CD4-positive, CD25-positive, alpha-beta regulatory T cell (primary cell): ENCODE measurements around the gene ORC1. TPM values are rescaled to one million over a fixed set of nuclear protein-coding genes. Genes with fewer than 3 reads are reported as not detected.
"Not testable (repeated sequence)": the region's sequence is repeated elsewhere in the genome, so short reads cannot be mapped to it uniquely, and the experiment has no call there.

ENCODE experiments used
- ATAC-seq, 2 donors: fragments of 150-1000 bp; cut with Tn5 transposase; one replicate each; pipeline ENCODE4 v1.10.0; 2021; ENCODE audit warnings: low read depth in 2 of 2, moderate number of reproducible peaks in 2 of 2, moderate library complexity in 1 of 2
- DNase-seq, 3 donors: peaks; one replicate each; pipeline versions ENCODE4 v3.0.0 to v3.0.0-alpha.2; 2012 to 2022; ENCODE audit warnings: mixed read lengths in 1 of 3
- H3K27ac ChIP-seq: one replicate; pipeline ENCODE4 v1.7.0; 2013; ENCODE audit warnings: mild to moderate bottlenecking, low read length; ENCODE audit not compliant: insufficient read depth, poor library complexity, severe bottlenecking
- H3K27me3 ChIP-seq: one replicate; pipeline ENCODE4 v1.7.0; 2013; ENCODE audit warnings: low read length; ENCODE audit not compliant: control insufficient read depth, insufficient read depth
- H3K36me3 ChIP-seq: one replicate; pipeline ENCODE4 v1.7.0; 2013; ENCODE audit warnings: mild to moderate bottlenecking, low read length, moderate library complexity; ENCODE audit not compliant: control insufficient read depth, insufficient read depth
- H3K4me1 ChIP-seq: 2 replicates; pipeline ENCODE4 v1.7.0; 2013; ENCODE audit warnings: mild to moderate bottlenecking, low read length; ENCODE audit not compliant: insufficient read depth, control insufficient read depth, poor library complexity, severe bottlenecking
- H3K4me3 ChIP-seq: one replicate; pipeline ENCODE4 v1.7.0; 2013; ENCODE audit warnings: low read depth, mild to moderate bottlenecking, low read length, moderate library complexity
- H3K9me3 ChIP-seq, 2 experiments: 1 replicate in 1 of 2; 2 replicates in 1 of 2; pipeline ENCODE4 v1.7.0; 2013; ENCODE audit warnings: low read length in 2 of 2, mild to moderate bottlenecking in 1 of 2, moderate library complexity in 1 of 2; ENCODE audit not compliant: control insufficient read depth in 2 of 2
- H3K27ac Mint-ChIP-seq, 3 donors: one replicate each; pipeline ENCODE4 v1.8.0; 2020 to 2022; ENCODE audit warnings: mild to moderate bottlenecking in 3 of 3, mixed read lengths in 3 of 3, moderate library complexity in 2 of 3
- H3K27me3 Mint-ChIP-seq: one replicate; pipeline ENCODE4 v1.8.0; 2022; ENCODE audit warnings: mild to moderate bottlenecking, mixed read lengths
- H3K36me3 Mint-ChIP-seq: one replicate; pipeline ENCODE4 v1.8.0; 2020; ENCODE audit warnings: mixed read lengths
- H3K4me1 Mint-ChIP-seq, 4 donors: one replicate each; pipeline ENCODE4 v1.8.0; 2020 to 2022; ENCODE audit warnings: mixed read lengths in 4 of 4, mild to moderate bottlenecking in 1 of 4
- H3K4me3 Mint-ChIP-seq, 4 donors: one replicate each; pipeline ENCODE4 v1.8.0; 2020 to 2022; ENCODE audit warnings: mild to moderate bottlenecking in 4 of 4, mixed read lengths in 4 of 4, moderate library complexity in 3 of 4
- H3K9me3 Mint-ChIP-seq, 7 donors: one replicate each; pipeline ENCODE4 v1.8.0; 2020 to 2022; ENCODE audit warnings: mixed read lengths in 7 of 7, mild to moderate bottlenecking in 3 of 7, moderate library complexity in 2 of 7
- polyA plus RNA-seq, 4 donors: library from polyadenylated mRNA; unstranded; fragments of 300-500 nt; fragmentation: Illumina TruSeq; gene quantifications; one replicate each; pipeline ENCODE4 v1.2.3, GENCODE V29; 2021
- total RNA-seq: library from RNA; stranded (reverse); gene quantifications from one replicate; pipeline ENCODE4 v1.2.3, GENCODE V29; 2022

ORC1 gene
- total and polyA plus RNA-seq, 5 donors from 2014 or later, result 0.32 to 3.0 (median 1.8) TPM

- peaks cover 7% of the 10 kb centered on the region for H3K36me3 ChIP-seq
- no peaks in the 10 kb centered on the region for H3K4me1 Mint-ChIP-seq
These were observed 17.8 kb downstream of the ORC1 start for GRCh38 chr1:52386458-52386857.

GRCh38 chr1:52385376-52385775, 18.8 kb downstream of the ORC1 start:
- Histone ChIP-seq H3K27me3 (no peaks in the 10 kb centered on the region), H3K27ac (no peak overlapping the region), H3K36me3 (peaks cover 7% of the 10 kb centered on the region), H3K9me3 (no peaks in the 10 kb centered on the region), H3K4me3 (no peak overlapping the region), H3K4me1 (no peaks in the 10 kb centered on the region)
- H3K4me1 Mint-ChIP-seq, result no peaks in the 10 kb centered on the region
- H3K4me3 Mint-ChIP-seq, result no peak overlapping the region
- no peak overlapping the region for H3K27ac Mint-ChIP-seq
- no peaks in the 10 kb centered on the region for H3K27me3 Mint-ChIP-seq
- no peaks in the 10 kb centered on the region for H3K9me3 Mint-ChIP-seq
- ATAC-seq (no peak), DNase-seq (no peak)
- peaks cover 11% of the 10 kb centered on the region for H3K36me3 Mint-ChIP-seq

More at GRCh38 chr1:52386458-52386857, 17.8 kb downstream of the ORC1 start:
- Histone ChIP-seq H3K4me1 (no peaks in the 10 kb centered on the region), H3K9me3 (no peaks in the 10 kb centered on the region), H3K27ac (no peak overlapping the region), H3K27me3 (no peaks in the 10 kb centered on the region), H3K4me3 (no peak overlapping the region)
- ATAC-seq, result no peak
- no peak for DNase-seq
- no peak overlapping the region for H3K4me3 Mint-ChIP-seq
- H3K27me3 Mint-ChIP-seq, result no peaks in the 10 kb centered on the region
- H3K27ac Mint-ChIP-seq, result no peak overlapping the region
- peaks cover 11% of the 10 kb centered on the region for H3K36me3 Mint-ChIP-seq
- no peaks in the 10 kb centered on the region for H3K9me3 Mint-ChIP-seq

- peaks cover 22% of the 10 kb centered on the region for H3K4me1 ChIP-seq
- not testable (repeated sequence) for H3K4me3 ChIP-seq, H3K36me3 Mint-ChIP-seq, H3K36me3 ChIP-seq, DNase-seq, H3K27ac ChIP-seq, H3K9me3 Mint-ChIP-seq, H3K27me3 ChIP-seq, H3K9me3 ChIP-seq, H3K27me3 Mint-ChIP-seq, H3K27ac Mint-ChIP-seq, ATAC-seq
- peaks cover 9 to 33% (median 18%) of the 10 kb centered on the region in 4 donors for H3K4me1 Mint-ChIP-seq
- peak overlapping the region in 2 of 4 donors; percentile 68 to 85 for H3K4me3 Mint-ChIP-seq
These were observed 34.4 kb downstream of the ORC1 start for GRCh38 chr1:52369851-52370250.

GRCh38 chr1:52368383-52369172, 35.6 kb downstream of the ORC1 start:
- Histone ChIP-seq H3K9me3 (no peaks in the 10 kb centered on the region), H3K27me3 (no peaks in the 10 kb centered on the region), H3K36me3 (no peaks in the 10 kb centered on the region), H3K4me1 (peaks cover 32% of the 10 kb centered on the region), H3K4me3 (peak overlapping the region; percentile 45), H3K27ac (no peak overlapping the region)
- Mint-ChIP-seq H3K4me1 (peaks cover 12 to 45% (median 25%) of the 10 kb centered on the region in 4 donors), H3K4me3 (peak overlapping the region; percentile 66 to 85 (median 77)), H3K27ac (peak overlapping the region in 2 of 3 donors; percentile 50 to 51), H3K9me3 (no peaks in the 10 kb centered on the region), H3K36me3 (no peaks in the 10 kb centered on the region), H3K27me3 (no peaks in the 10 kb centered on the region)
- DNase-seq (peak; percentile 38 to 73 (median 49)), ATAC-seq (no peak)

GRCh38 chr1:52367272-52367671, 37.0 kb downstream of the ORC1 start:
- Mint-ChIP-seq H3K4me3 (peak overlapping the region in 3 of 4 donors; percentile 10 to 97 (median 94)), H3K36me3 (peaks cover 2% of the 10 kb centered on the region), H3K9me3 (no peaks in the 10 kb centered on the region), H3K4me1 (peaks cover 12 to 50% (median 29%) of the 10 kb centered on the region in 4 donors), H3K27ac (no peak overlapping the region), H3K27me3 (no peaks in the 10 kb centered on the region)
- H3K4me3 ChIP-seq, result peak overlapping the region; percentile 82
- H3K27me3 ChIP-seq, result no peaks in the 10 kb centered on the region
- ATAC-seq, result no peak
- H3K9me3 ChIP-seq, result no peaks in the 10 kb centered on the region
- peaks cover 6% of the 10 kb centered on the region for H3K36me3 ChIP-seq
- H3K27ac ChIP-seq, result no peak overlapping the region
- peaks cover 32% of the 10 kb centered on the region for H3K4me1 ChIP-seq
- DNase-seq, result no peak

GRCh38 chr1:52366517-52366827, 37.8 kb downstream of the ORC1 start:
- Histone ChIP-seq H3K4me3 (peak overlapping the region; percentile 82), H3K27me3 (no peaks in the 10 kb centered on the region), H3K36me3 (peaks cover 14% of the 10 kb centered on the region), H3K9me3 (no peaks in the 10 kb centered on the region), H3K27ac (peak overlapping the region; percentile 93), H3K4me1 (peaks cover 32% of the 10 kb centered on the region)
- H3K27me3 Mint-ChIP-seq, result no peaks in the 10 kb centered on the region
- no peak for DNase-seq
- peak; percentile 0 for ATAC-seq
- H3K4me3 Mint-ChIP-seq, result peak overlapping the region; percentile 94 to 97 (median 96)
- no peaks in the 10 kb centered on the region for H3K9me3 Mint-ChIP-seq
- H3K4me1 Mint-ChIP-seq, result peaks cover 12 to 55% (median 30%) of the 10 kb centered on the region in 4 donors
- H3K36me3 Mint-ChIP-seq, result peaks cover 10% of the 10 kb centered on the region
- peak overlapping the region; percentile 52 to 96 (median 87) for H3K27ac Mint-ChIP-seq

- peaks cover 12 to 56% (median 30%) of the 10 kb centered on the region in 4 donors for H3K4me1 Mint-ChIP-seq
- Histone ChIP-seq H3K4me3 (peak within 1 kb of the TSS; percentile 88), H3K9me3 (no peaks in the 10 kb centered on the region), H3K27me3 (no peaks in the 10 kb centered on the region), H3K4me1 (peaks cover 32% of the 10 kb centered on the region), H3K27ac (peak within 1 kb of the TSS; percentile 93), H3K36me3 (peaks cover 20% of the 10 kb centered on the region)
- peak within 1 kb of the TSS; percentile 94 to 97 (median 96) for H3K4me3 Mint-ChIP-seq
- no peaks in the 10 kb centered on the region for H3K9me3 Mint-ChIP-seq
- H3K27me3 Mint-ChIP-seq, result no peaks in the 10 kb centered on the region
- H3K36me3 Mint-ChIP-seq, result peaks cover 12% of the 10 kb centered on the region
- H3K27ac Mint-ChIP-seq, result peak within 1 kb of the TSS; percentile 95 to 97 (median 96)
- ATAC-seq (peak; percentile 93 to 95), DNase-seq (peak; percentile 99 to 100 (median 99))
These were observed 38.3 kb downstream of the ORC1 start, which contains the start of gene CC2D1B for GRCh38 chr1:52365746-52366516. TSS of gene CC2D1B (minus strand) at chr1:52366205. CDS start at chr1:52364620, 1,585 bp downstream.
